Measurements from ENCODE around the gene DHX58. TPM values are rescaled to one million over a fixed set of nuclear protein-coding genes. Genes with fewer than 3 reads are reported as not detected.

Gene DHX58
- total and polyA plus RNA-seq, 10 of the 15 experiments (the other 5 are each of a cell fraction or from before 2014, with no cell fraction given): 3.5 to 69.8 (median 16.4) TPM

DNA sequence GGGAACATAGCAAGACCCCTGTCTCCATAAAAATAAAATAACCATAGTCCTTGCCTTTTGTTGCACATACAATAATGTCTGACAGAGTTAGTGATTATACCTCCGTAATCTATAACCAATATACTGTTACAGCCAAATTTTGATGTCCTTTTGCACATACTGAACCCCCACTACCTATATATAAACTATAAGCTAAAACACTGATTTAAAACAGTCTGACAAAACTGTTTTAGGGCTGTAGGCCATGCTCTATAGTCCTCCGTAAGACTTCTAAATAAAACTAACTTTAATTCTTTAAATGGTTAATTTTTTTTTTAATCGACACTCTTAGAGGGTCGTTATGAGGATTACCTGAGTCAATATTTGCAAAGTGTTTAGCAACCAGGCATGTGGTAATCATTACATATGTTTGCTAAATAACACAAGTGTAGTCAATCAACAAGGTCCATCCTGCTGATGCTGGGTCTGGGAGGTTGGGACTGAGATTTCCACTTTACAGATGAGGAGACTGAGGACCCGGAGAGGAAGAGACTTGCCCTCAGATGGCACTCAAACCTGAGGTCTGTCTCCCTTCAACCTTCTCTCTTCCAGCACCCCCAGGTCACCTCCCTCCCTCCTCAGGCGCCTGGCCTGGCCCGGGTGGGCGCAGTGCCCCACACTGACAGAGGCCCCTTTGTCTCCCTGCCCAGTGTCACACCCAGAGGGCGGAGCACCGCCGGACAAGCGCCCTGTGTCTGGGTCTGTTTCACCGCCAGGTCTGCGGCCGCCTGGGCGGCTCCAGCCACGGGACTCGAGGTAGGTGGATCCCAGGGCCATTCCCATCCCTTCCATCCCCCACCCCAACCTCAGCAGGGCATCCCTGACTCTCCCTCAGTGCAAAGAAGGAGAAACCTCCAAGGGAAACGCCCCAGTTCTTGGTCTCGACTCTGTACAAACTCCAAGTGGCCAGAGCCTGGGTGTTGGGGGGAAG, 24.5 kb downstream of the DHX58 start:
- RAD21 ChIA-PET (ENCODE audit: unreplicated experiment): no interaction called here
- no peak overlapping the region for H3K4me3 ChIP-seq
- no peak overlapping the region for H3K9ac ChIP-seq (ENCODE audit: control insufficient read depth, insufficient read depth, low read length)
- no peak for TF ChIP-seq POLR2AphosphoS5 (IDR thresholded peaks at IDR 0.05; ENCODE audit: low read length)
- no peak for TF ChIP-seq SKIL (IDR thresholded peaks at IDR 0.05; ENCODE audit: low read depth, poor library complexity, severe bottlenecking)
- TF ChIP-seq, protein P1, sequence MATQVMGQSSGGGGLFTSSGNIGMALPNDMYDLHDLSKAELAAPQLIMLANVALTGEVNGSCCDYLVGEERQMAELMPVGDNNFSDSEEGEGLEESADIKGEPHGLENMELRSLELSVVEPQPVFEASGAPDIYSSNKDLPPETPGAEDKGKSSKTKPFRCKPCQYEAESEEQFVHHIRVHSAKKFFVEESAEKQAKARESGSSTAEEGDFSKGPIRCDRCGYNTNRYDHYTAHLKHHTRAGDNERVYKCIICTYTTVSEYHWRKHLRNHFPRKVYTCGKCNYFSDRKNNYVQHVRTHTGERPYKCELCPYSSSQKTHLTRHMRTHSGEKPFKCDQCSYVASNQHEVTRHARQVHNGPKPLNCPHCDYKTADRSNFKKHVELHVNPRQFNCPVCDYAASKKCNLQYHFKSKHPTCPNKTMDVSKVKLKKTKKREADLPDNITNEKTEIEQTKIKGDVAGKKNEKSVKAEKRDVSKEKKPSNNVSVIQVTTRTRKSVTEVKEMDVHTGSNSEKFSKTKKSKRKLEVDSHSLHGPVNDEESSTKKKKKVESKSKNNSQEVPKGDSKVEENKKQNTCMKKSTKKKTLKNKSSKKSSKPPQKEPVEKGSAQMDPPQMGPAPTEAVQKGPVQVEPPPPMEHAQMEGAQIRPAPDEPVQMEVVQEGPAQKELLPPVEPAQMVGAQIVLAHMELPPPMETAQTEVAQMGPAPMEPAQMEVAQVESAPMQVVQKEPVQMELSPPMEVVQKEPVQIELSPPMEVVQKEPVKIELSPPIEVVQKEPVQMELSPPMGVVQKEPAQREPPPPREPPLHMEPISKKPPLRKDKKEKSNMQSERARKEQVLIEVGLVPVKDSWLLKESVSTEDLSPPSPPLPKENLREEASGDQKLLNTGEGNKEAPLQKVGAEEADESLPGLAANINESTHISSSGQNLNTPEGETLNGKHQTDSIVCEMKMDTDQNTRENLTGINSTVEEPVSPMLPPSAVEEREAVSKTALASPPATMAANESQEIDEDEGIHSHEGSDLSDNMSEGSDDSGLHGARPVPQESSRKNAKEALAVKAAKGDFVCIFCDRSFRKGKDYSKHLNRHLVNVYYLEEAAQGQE (IDR thresholded peaks at IDR 0.05; ENCODE audit: low read depth, low read length): no peak
- TF ChIP-seq EGR1 (IDR thresholded peaks at IDR 0.05; ENCODE audit: borderline replicate concordance in 1 of 2, low read depth in 2 of 2, low read length in 2 of 2): no peak
- no peak for TF ChIP-seq HDAC6 (IDR thresholded peaks at IDR 0.05; ENCODE audit: unreplicated experiment)
- no peak for TF ChIP-seq ZNF687 (IDR thresholded peaks at IDR 0.05)
- no peak for TF ChIP-seq NBN (IDR thresholded peaks at IDR 0.05)
- no peak for TF ChIP-seq NR2C2 (IDR thresholded peaks at IDR 0.05; ENCODE audit: borderline replicate concordance, control insufficient read depth, insufficient read length, low read depth)
- no peak for TF ChIP-seq MYC (IDR thresholded peaks at IDR 0.05; ENCODE audit: insufficient read depth, insufficient read length, insufficient replicate concordance, low read length, severe bottlenecking)
- no peak for TF ChIP-seq ZSCAN29 (IDR thresholded peaks at IDR 0.05)
- TF ChIP-seq BHLHE40 (IDR thresholded peaks at IDR 0.05; ENCODE audit: borderline replicate concordance in 1 of 2, low read depth in 2 of 2, low read length in 1 of 2): no peak
- TF ChIP-seq SUZ12 (IDR thresholded peaks at IDR 0.05; ENCODE audit: unreplicated experiment): no peak

More for the DNA sequence above, 24.5 kb downstream of the DHX58 start:
- no peak for FAIRE-seq
- in situ Hi-C loops (cut with MboI): no loop called here
- no peak overlapping the region for H3K4me2 ChIP-seq (ENCODE audit: control insufficient read depth, insufficient read depth)
- H3K9me3 ChIP-seq (replicated peaks; ENCODE audit: control insufficient read depth, insufficient read depth, low read length): no peaks in the 10 kb centered on the region
- no peaks in the 10 kb centered on the region for H4K20me1 ChIP-seq (ENCODE audit: control insufficient read depth, insufficient read depth)
- H3K27me3 ChIP-seq (replicated peaks in 1 of 2; ENCODE audit: control insufficient read depth in 2 of 2, insufficient read depth in 2 of 2, low read length in 1 of 2): no peaks in the 10 kb centered on the region; a peak in 2 of 4 replicates
- no peak overlapping the region for H3K27ac ChIP-seq (ENCODE audit: control insufficient read depth, insufficient read depth)
- no peak overlapping the region for H2AFZ ChIP-seq (ENCODE audit: control insufficient read depth, low read depth, low read length)
- 50% methylated on average over 20 of the region's 20 CpGs for WGBS (ENCODE audit: insufficient coverage, insufficient replicate concordance, low lambda C conversion rate, missing lambda C conversion rate)
- intact Hi-C loops (cut with micrococcal nuclease; ENCODE audit: unreplicated experiment): no loop called here
- no peak for ATAC-seq
- H3K79me2 ChIP-seq (ENCODE audit: control insufficient read depth, insufficient read depth, low read length): no peaks in the 10 kb centered on the region
- no peak for DNase-seq (ENCODE audit: low read depth, low spot score)
- POLR2A ChIA-PET: no interaction called here
- CTCF ChIA-PET: interaction anchor here (3.0 kb wide), 1 partner anchor 13 kb away, joined by 10 read pairs; no protein-coding TSS in a partner anchor
- no peaks in the 10 kb centered on the region for H3K36me3 ChIP-seq (ENCODE audit: control insufficient read depth in 2 of 2, insufficient read depth in 2 of 2, low read length in 1 of 2)
- SMC1A ChIA-PET (ENCODE audit: uncharacterized antibody, unreplicated experiment): no interaction called here
- no TSS peak for BruUV-seq (replicated peaks)
- no peaks in the 10 kb centered on the region for H3K4me1 ChIP-seq (ENCODE audit: control insufficient read depth, insufficient read depth, low read length)
